H9 (cell line): ENCODE data around the gene SCRN2. TPM values are rescaled to one million over a fixed set of nuclear protein-coding genes. Genes with fewer than 3 reads are reported as not detected.

ENCODE experiments used
- DNase-seq: peaks from one replicate; pipeline ENCODE4 v3.0.0-alpha.2; 2017
- H2AFZ ChIP-seq: one replicate; pipeline ENCODE4 v1.6.1; 2013; ENCODE audit warnings: mild to moderate bottlenecking, low read length, control low read depth, moderate library complexity
- H2AK5ac ChIP-seq: 2 replicates; pipeline ENCODE4 v1.6.1; 2013; ENCODE audit warnings: low read length, control low read depth, mixed read lengths; ENCODE audit not compliant: insufficient read length
- H2BK120ac ChIP-seq: one replicate; pipeline ENCODE4 v1.6.1; 2013; ENCODE audit warnings: low read depth, mild to moderate bottlenecking, low read length, control low read depth, inconsistent platforms; ENCODE audit not compliant: poor library complexity, severe bottlenecking
- H2BK12ac ChIP-seq: 2 replicates; pipeline ENCODE4 v1.6.1; 2013; ENCODE audit warnings: low read length, control low read depth, mixed read lengths, low read depth; ENCODE audit not compliant: insufficient read length
- H2BK15ac ChIP-seq: 2 replicates; pipeline ENCODE4 v1.6.1; 2013; ENCODE audit warnings: low read depth, low read length, control low read depth
- H2BK20ac ChIP-seq: one replicate; pipeline ENCODE4 v1.6.1; 2013; ENCODE audit warnings: low read depth, mild to moderate bottlenecking, low read length, control low read depth, inconsistent platforms; ENCODE audit not compliant: poor library complexity, severe bottlenecking
- H2BK5ac ChIP-seq: 2 replicates; pipeline ENCODE4 v1.6.1; 2013; ENCODE audit warnings: low read length, control low read depth, mixed read lengths; ENCODE audit not compliant: insufficient read length
- H3K14ac ChIP-seq: 2 replicates; pipeline ENCODE4 v1.6.1; 2013; ENCODE audit warnings: low read length, control low read depth; ENCODE audit not compliant: insufficient read depth
- H3K18ac ChIP-seq: 2 replicates; pipeline ENCODE4 v1.6.1; 2013; ENCODE audit warnings: low read depth, mild to moderate bottlenecking, mixed read lengths, low read length, control low read depth; ENCODE audit not compliant: insufficient read length
- H3K23ac ChIP-seq: 2 replicates; pipeline ENCODE4 v1.6.1; 2013; ENCODE audit warnings: low read length, control low read depth, mixed read lengths, low read depth; ENCODE audit not compliant: insufficient read length
- H3K23me2 ChIP-seq: 2 replicates; pipeline ENCODE4 v1.6.1; 2013; ENCODE audit warnings: low read depth, mild to moderate bottlenecking, mixed read lengths, low read length, control low read depth; ENCODE audit not compliant: insufficient read length, poor library complexity, severe bottlenecking
- H3K27ac ChIP-seq: 2 replicates; pipeline ENCODE4 v1.5.1; 2013; ENCODE audit warnings: low read length, control low read depth, mixed read lengths, low read depth; ENCODE audit not compliant: insufficient read length
- H3K27me3 ChIP-seq: 2 replicates; pipeline ENCODE4 v1.6.1; 2013; ENCODE audit warnings: low read length, control low read depth, inconsistent platforms; ENCODE audit not compliant: insufficient read depth
- H3K4ac ChIP-seq: 2 replicates; pipeline ENCODE4 v1.6.1; 2013; ENCODE audit warnings: low read depth, mild to moderate bottlenecking, control low read depth, inconsistent platforms, low read length, moderate library complexity
- H3K4me1 ChIP-seq: 2 replicates; pipeline ENCODE4 v1.6.1; 2013; ENCODE audit warnings: low read length, control low read depth, inconsistent platforms; ENCODE audit not compliant: insufficient read depth
- H3K4me2 ChIP-seq: 2 replicates; pipeline ENCODE4 v1.6.1; 2013; ENCODE audit warnings: low read length, control low read depth, mixed read lengths; ENCODE audit not compliant: insufficient read length, insufficient read depth
- H3K56ac ChIP-seq: 2 replicates; pipeline ENCODE4 v1.6.1; 2013; ENCODE audit warnings: low read depth, mild to moderate bottlenecking, mixed read lengths, low read length, control low read depth; ENCODE audit not compliant: insufficient read length
- H3K79me1 ChIP-seq: 2 replicates; pipeline ENCODE4 v1.6.1; 2013; ENCODE audit warnings: low read depth, mild to moderate bottlenecking, moderate library complexity, low read length, control low read depth, inconsistent platforms; ENCODE audit not compliant: insufficient read depth, poor library complexity, severe bottlenecking
- H3K79me2 ChIP-seq: 2 replicates; pipeline ENCODE4 v1.6.1; 2013; ENCODE audit warnings: low read length, control low read depth, inconsistent platforms; ENCODE audit not compliant: insufficient read depth
- H3K9ac ChIP-seq: 2 replicates; pipeline ENCODE4 v1.6.1; 2013; ENCODE audit warnings: low read length, control low read depth, mixed read lengths; ENCODE audit not compliant: insufficient read length; ENCODE audit errors: extremely low read depth
- H3K9me3 ChIP-seq: one replicate; pipeline ENCODE4 v1.6.1; 2013; ENCODE audit warnings: low read depth, low read length, inconsistent platforms; ENCODE audit not compliant: control insufficient read depth
- H3T11ph ChIP-seq: one replicate; pipeline ENCODE4 v1.6.1; 2013; ENCODE audit warnings: mild to moderate bottlenecking, low read length, control low read depth, inconsistent platforms
- H4K20me1 ChIP-seq: one replicate; pipeline ENCODE4 v1.6.1; 2013; ENCODE audit not compliant: control insufficient read depth, insufficient read length, insufficient read depth
- H4K5ac ChIP-seq: 2 replicates; pipeline ENCODE4 v1.6.1; 2013; ENCODE audit warnings: low read depth, mild to moderate bottlenecking, mixed read lengths, low read length, control low read depth; ENCODE audit not compliant: insufficient read length
- H4K8ac ChIP-seq: replicated peaks from 2 replicates; pipeline ENCODE4 v1.6.1; 2013; ENCODE audit warnings: low read length, control low read depth, mixed read lengths, low read depth; ENCODE audit not compliant: insufficient read length
- H4K91ac ChIP-seq: 2 replicates; pipeline ENCODE4 v1.6.1; 2013; ENCODE audit warnings: low read depth, mild to moderate bottlenecking, moderate library complexity, mixed read lengths, low read length, control low read depth; ENCODE audit not compliant: insufficient read length
- H3K27ac Mint-ChIP-seq, 3 experiments: 2 replicates in 2 of 3; 3 replicates in 1 of 3; pipeline ENCODE4 v1.8.0; 2020 to 2021; ENCODE audit warnings: mixed read lengths in 3 of 3, mild to moderate bottlenecking in 1 of 3, moderate library complexity in 1 of 3
- H3K27me3 Mint-ChIP-seq: 2 replicates; pipeline ENCODE4 v1.8.0; 2021; ENCODE audit warnings: low read depth, mild to moderate bottlenecking, moderate library complexity, mixed read lengths
- H3K36me3 Mint-ChIP-seq, 3 experiments: 2 replicates in 2 of 3; 3 replicates in 1 of 3; pipeline ENCODE4 v1.8.0; 2020 to 2021; ENCODE audit warnings: low read depth in 3 of 3, mixed read lengths in 3 of 3; ENCODE audit not compliant: insufficient read depth in 1 of 3
- H3K4me1 Mint-ChIP-seq, 2 experiments: 2 replicates each; pipeline ENCODE4 v1.8.0; 2020; ENCODE audit warnings: mixed read lengths in 2 of 2
- H3K4me3 Mint-ChIP-seq, 2 experiments: 2 replicates in 1 of 2; 3 replicates in 1 of 2; pipeline ENCODE4 v1.8.0; 2020 to 2021; ENCODE audit warnings: mild to moderate bottlenecking in 2 of 2, mixed read lengths in 2 of 2, moderate library complexity in 1 of 2
- H3K9me3 Mint-ChIP-seq, 2 experiments: 2 replicates in 1 of 2; 3 replicates in 1 of 2; pipeline ENCODE4 v1.8.0; 2020; ENCODE audit warnings: mild to moderate bottlenecking in 2 of 2, mixed read lengths in 2 of 2, moderate library complexity in 1 of 2
- CTCF ChIP-seq: fragments of 200-600 bp; sonication (generic); conservative IDR thresholded peaks from 3 replicates; pipeline ENCODE4 v1.8.0; 2021; ENCODE audit warnings: antibody characterized with exemption, mild to moderate bottlenecking
- WGBS: extraction: QIAGEN DNeasy Blood & Tissue Kit; methylation state at CpG from one replicate; pipeline ENCODE4 v1.1.7; 2013; ENCODE audit warnings: missing lambda C conversion rate, low lambda C conversion rate, mixed read lengths; ENCODE audit not compliant: insufficient read length; ENCODE audit errors: extremely low coverage; 5-methylcytosine and 5-hydroxymethylcytosine counted together
- total RNA-seq: library from RNA; stranded (reverse); gene quantifications from 2 replicates; pipeline ENCODE4 v1.2.1, GENCODE V29; 2021

Gene SCRN2
- total RNA-seq, 1 experiment from 2014 or later, result 34.0 TPM

GRCh38 chr17:47801906-47802305 lies 39.2 kb downstream of the SCRN2 start:
- Histone ChIP-seq H2AFZ (no peak overlapping the region), H2BK120ac (no peak overlapping the region), H3K23ac (no peak overlapping the region), H4K20me1 (no peaks in the 10 kb centered on the region), H3K56ac (no peak overlapping the region), H3K27me3 (no peaks in the 10 kb centered on the region; the same call in 1 of the 2 replicates), H3K9ac (no peak overlapping the region), H3K79me2 (no peaks in the 10 kb centered on the region), H3K4me1 (no peaks in the 10 kb centered on the region), H2BK5ac (no peak overlapping the region), H3K27ac (no peak overlapping the region), H2BK15ac (no peak overlapping the region), H2BK12ac (no peak overlapping the region), H3T11ph (no peak overlapping the region), H3K18ac (no peak overlapping the region), H4K91ac (no peak overlapping the region), H2AK5ac (no peak overlapping the region), H3K79me1 (no peaks in the 10 kb centered on the region), H3K9me3 (no peaks in the 10 kb centered on the region), H3K4me2 (no peak overlapping the region), H2BK20ac (no peak overlapping the region), H4K8ac (no peak overlapping the region), H4K5ac (no peak overlapping the region), H3K14ac (no peak overlapping the region), H3K4ac (no peak overlapping the region), H3K23me2 (no peaks in the 10 kb centered on the region)
- no CpG with 5 or more reads among the region's 6 CpGs for WGBS
- no peaks in the 10 kb centered on the region for H3K9me3 Mint-ChIP-seq
- no peak for TF ChIP-seq CTCF
- no peaks in the 10 kb centered on the region for H3K4me1 Mint-ChIP-seq
- no peak overlapping the region for H3K4me3 Mint-ChIP-seq
- H3K27me3 Mint-ChIP-seq, result peaks cover 13% of the 10 kb centered on the region
- H3K27ac Mint-ChIP-seq, result no peak overlapping the region
- no peak for DNase-seq
- no peaks in the 10 kb centered on the region for H3K36me3 Mint-ChIP-seq
